Thoracic aorta (tissue), 2 donors: ENCODE data around the gene HOXB9. TPM values are rescaled to one million over a fixed set of nuclear protein-coding genes. Genes with fewer than 3 reads are reported as not detected.
A peak's percentile ranks its signal among the peaks of the same experiment; 100 is the strongest.

Source experiments
- ATAC-seq: fragments of 150-250 bp; one replicate; pipeline ENCODE4 v1.8.0; 2017; ENCODE audit warnings: low read depth; ENCODE audit not compliant: insufficient number of reproducible peaks, low FRiP score
- DNase-seq: peaks from one replicate; pipeline ENCODE4 v3.0.0-alpha.2; 2020; ENCODE audit warnings: low spot score
- H3K27ac ChIP-seq, 2 donors: fragments of 200-600 bp; sonication (generic); 1 replicate in 1 of 2; 2 replicates in 1 of 2; pipeline ENCODE4 v1.5.1; 2016; ENCODE audit warnings: mild to moderate bottlenecking in 2 of 2, moderate library complexity in 2 of 2
- H3K27me3 ChIP-seq: fragments of 200-600 bp; sonication (generic); replicated peaks from 2 replicates; pipeline ENCODE4 v1.6.0; 2016; ENCODE audit warnings: mild to moderate bottlenecking; ENCODE audit not compliant: insufficient read depth
- H3K36me3 ChIP-seq: fragments of 200-600 bp; sonication (generic); one replicate; pipeline ENCODE4 v1.5.1; 2016
- H3K4me1 ChIP-seq, 2 donors: fragments of 200-600 bp; sonication (generic); 1 replicate in 1 of 2; 2 replicates in 1 of 2; pipeline versions ENCODE4 v1.5.1 to v1.6.0; 2016; ENCODE audit warnings: low read depth in 2 of 2, mild to moderate bottlenecking in 1 of 2; ENCODE audit not compliant: control insufficient read depth in 1 of 2
- H3K4me3 ChIP-seq: fragments of 200-600 bp; sonication (generic); 2 replicates; pipeline ENCODE4 v1.5.1; 2016; ENCODE audit warnings: mild to moderate bottlenecking
- H3K9me3 ChIP-seq: fragments of 200-600 bp; sonication (generic); 2 replicates; pipeline ENCODE4 v1.5.1; 2016
- total RNA-seq, 2 donors: library from RNA; depleted of rRNA; stranded (reverse); fragments of >200 nt; gene quantifications; one replicate each; pipeline versions ENCODE4 v1.1.0 to v1.2.3, GENCODE V29; 2016
- TF ChIP-seq, protein P1 (sequence below): fragments of 200-600 bp; sonication (generic); IDR thresholded peaks from one replicate; pipeline ENCODE4 v1.5.1; 2019; ENCODE audit warnings: antibody characterized with exemption

Gene HOXB9
- total RNA-seq, 2 donors from 2014 or later, result not detected

DNA sequence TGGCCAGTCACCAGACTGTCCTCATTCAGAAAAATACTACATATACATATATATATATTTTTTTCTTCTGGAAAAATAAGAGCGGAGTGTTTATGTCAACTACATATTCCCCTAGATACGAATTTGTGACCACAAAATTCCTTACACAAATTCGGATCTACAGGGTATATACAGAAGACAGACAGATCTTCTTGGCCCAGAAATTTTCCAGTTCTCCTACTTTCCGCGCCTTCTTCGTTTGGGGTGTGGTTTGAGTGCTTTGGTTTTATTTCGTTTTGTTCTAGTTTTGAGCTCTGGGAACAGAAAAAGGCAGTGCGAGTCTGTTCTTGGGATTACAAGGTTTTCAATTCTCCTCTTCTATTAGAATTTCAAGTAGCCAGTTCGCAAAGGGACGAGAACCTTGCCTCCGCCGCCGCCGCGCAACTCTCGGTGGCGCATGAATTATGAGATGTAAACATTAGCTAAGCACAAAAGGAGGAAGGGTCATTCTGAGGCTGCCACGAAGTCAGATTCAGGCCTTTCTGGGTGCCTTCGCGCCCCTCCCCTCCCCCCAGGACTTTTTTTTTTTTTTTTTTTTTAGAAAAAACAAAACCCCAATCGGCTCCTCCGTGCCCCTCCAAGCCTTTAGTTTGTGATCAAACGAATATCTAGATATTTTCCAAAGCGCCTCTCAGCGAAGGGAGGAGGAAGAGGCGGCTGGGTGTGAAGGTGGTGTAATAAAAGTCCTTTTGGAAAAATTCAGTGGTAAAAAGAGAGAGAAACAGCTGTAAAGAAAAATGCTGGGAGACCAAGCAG is 46.2 kb downstream of the HOXB9 start:
- H3K27me3 ChIP-seq, result no peaks in the 10 kb centered on the region

GRCh38 chr17:48579471-48579759 is 46.7 kb downstream of the HOXB9 start:
- no peaks in the 10 kb centered on the region for H3K36me3 ChIP-seq
- ATAC-seq (no peak), DNase-seq (no peak)
- peaks cover 17 to 56% of the 10 kb centered on the region in 2 donors for H3K4me1 ChIP-seq
- peak overlapping the region; percentile 84 to 97 for H3K27ac ChIP-seq
- H3K9me3 ChIP-seq, result no peaks in the 10 kb centered on the region
- H3K27me3 ChIP-seq, result no peaks in the 10 kb centered on the region
- TF ChIP-seq, protein P1, sequence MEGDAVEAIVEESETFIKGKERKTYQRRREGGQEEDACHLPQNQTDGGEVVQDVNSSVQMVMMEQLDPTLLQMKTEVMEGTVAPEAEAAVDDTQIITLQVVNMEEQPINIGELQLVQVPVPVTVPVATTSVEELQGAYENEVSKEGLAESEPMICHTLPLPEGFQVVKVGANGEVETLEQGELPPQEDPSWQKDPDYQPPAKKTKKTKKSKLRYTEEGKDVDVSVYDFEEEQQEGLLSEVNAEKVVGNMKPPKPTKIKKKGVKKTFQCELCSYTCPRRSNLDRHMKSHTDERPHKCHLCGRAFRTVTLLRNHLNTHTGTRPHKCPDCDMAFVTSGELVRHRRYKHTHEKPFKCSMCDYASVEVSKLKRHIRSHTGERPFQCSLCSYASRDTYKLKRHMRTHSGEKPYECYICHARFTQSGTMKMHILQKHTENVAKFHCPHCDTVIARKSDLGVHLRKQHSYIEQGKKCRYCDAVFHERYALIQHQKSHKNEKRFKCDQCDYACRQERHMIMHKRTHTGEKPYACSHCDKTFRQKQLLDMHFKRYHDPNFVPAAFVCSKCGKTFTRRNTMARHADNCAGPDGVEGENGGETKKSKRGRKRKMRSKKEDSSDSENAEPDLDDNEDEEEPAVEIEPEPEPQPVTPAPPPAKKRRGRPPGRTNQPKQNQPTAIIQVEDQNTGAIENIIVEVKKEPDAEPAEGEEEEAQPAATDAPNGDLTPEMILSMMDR, result no peak
- H3K4me3 ChIP-seq, result peak overlapping the region; percentile 72

More for the DNA sequence above, 46.2 kb downstream of the HOXB9 start:
- TF ChIP-seq, protein P1, result no peak
- Histone ChIP-seq H3K27ac (peak overlapping the region; percentile 84 to 97), H3K4me3 (peak overlapping the region; percentile 72), H3K4me1 (peaks cover 16 to 53% of the 10 kb centered on the region in 2 donors), H3K9me3 (no peaks in the 10 kb centered on the region), H3K36me3 (no peaks in the 10 kb centered on the region)
- ATAC-seq, result no peak
- DNase-seq, result no peak

GRCh38 chr17:48578616-48579470 is 47.3 kb downstream of the HOXB9 start:
- Histone ChIP-seq H3K36me3 (no peaks in the 10 kb centered on the region), H3K9me3 (no peaks in the 10 kb centered on the region), H3K4me1 (peaks cover 17 to 56% of the 10 kb centered on the region in 2 donors), H3K27me3 (no peaks in the 10 kb centered on the region), H3K27ac (peak overlapping the region; percentile 84 to 97), H3K4me3 (peak overlapping the region; percentile 72)
- DNase-seq, result no peak
- no peak for ATAC-seq
- TF ChIP-seq, protein P1, result no peak

DNA sequence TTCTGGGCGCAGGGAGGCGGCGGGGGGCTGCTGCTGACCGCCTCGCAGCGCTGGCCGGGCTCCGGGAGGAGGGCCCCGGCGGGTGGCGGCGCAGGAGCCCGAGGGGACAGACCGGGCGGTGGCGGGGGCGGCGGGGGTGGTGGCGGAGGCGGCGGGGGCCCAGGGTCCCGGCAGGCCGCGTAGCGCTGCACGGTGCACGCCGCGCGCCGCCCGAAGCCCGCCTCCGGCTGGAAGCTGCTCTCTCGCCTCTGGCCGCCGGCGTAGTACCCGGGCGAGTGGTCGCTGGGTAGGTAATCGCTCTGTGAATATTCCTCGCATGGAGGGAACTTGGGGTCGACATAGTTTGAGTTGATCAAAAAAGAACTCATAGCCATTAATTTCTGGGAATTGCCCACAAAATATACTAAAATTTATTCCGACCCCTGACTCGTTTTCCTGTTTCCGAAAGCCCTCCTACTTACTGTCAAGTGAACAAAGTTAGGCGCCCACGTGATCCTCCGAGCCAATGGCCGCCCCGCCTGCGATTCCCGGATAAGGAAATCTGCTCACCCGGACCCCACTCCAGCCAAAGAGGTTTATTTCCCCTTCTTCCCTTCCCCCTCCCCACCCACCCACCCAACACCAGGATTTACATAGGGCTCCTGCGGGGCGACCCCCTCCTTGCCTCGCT is 48.1 kb downstream of the HOXB9 start, which contains the start of gene HOXB4:
Gene HOXB4 (minus strand): TSS at position 405 of the 670 bp plus-strand sequence. CDS start 31 bp downstream, at position 374.
- Histone ChIP-seq H3K4me3 (peak within 1 kb of the TSS; percentile 72), H3K27me3 (no peaks in the 10 kb centered on the region), H3K4me1 (peaks cover 20 to 57% of the 10 kb centered on the region in 2 donors), H3K36me3 (no peaks in the 10 kb centered on the region), H3K9me3 (no peaks in the 10 kb centered on the region), H3K27ac (peak within 1 kb of the TSS; percentile 89 to 97)
- TF ChIP-seq, protein P1, result no peak
- ATAC-seq (no peak), DNase-seq (peak; percentile 64)
